Measurements from ENCODE around the gene GALNT13.

GALNT13 gene

GRCh38 chr2:153944800-153945199 is 73.1 kb downstream of the GALNT13 start:
- DNase-seq (ENCODE audit: low read depth, low spot score) = no peak

DNA sequence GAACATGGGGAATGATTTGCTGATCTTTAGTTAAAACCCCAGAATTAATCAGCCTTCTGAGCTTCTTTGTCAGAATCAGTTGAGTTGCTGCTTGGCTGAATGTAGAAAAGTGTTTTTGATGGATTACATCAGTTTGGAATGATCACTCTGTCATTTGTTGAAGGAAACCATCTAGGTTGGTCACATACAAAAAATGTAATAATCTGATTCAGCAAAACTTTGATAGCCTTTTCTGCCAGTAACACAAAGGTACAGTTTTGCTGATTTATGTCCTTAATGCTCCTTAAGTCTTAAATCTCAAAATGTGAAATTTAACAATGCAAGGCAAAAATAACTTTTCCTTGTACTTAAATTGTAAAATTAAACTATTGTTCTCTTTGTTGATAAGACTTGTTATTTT is 74.3 kb downstream of the GALNT13 start:
- no peak for DNase-seq (ENCODE audit: low read depth, low spot score)

- DNase-seq (ENCODE audit: low read depth, low spot score) = no peak
Measured at GRCh38 chr2:153953761-153954160, 82.0 kb downstream of the GALNT13 start.

- DNase-seq (ENCODE audit: low read depth, low spot score) = no peak
Measured at GRCh38 chr2:153963256-153963655, 91.5 kb downstream of the GALNT13 start.

GRCh38 chr2:153967248-153967973 is 95.7 kb downstream of the GALNT13 start:
- peak; percentile 4 for DNase-seq (ENCODE audit: low read depth, low spot score)

- DNase-seq (ENCODE audit: low read depth, low spot score) = no peak
Measured at GRCh38 chr2:153971250-153971649, 99.5 kb downstream of the GALNT13 start.

DNA sequence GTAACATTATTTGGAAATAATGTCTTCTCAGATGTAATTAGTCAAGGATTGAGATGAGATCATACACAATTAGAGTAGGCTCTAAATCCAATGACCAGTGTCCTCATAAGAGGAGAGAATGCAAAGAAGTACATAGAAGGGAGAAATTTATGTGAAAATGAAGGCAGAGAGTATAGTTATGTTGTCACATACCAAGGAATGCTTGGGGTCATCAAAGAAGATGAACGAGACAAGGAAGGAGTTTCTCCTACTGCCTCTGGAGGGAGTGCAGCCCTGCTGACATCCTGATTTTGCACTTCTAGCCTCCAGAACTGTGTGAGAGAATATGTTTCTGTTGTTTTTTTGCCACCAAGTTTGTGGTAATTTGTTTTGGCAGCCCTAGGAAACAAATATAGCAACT is 100.1 kb downstream of the GALNT13 start:
- no peak for DNase-seq (ENCODE audit: low read depth, low spot score)

DNA sequence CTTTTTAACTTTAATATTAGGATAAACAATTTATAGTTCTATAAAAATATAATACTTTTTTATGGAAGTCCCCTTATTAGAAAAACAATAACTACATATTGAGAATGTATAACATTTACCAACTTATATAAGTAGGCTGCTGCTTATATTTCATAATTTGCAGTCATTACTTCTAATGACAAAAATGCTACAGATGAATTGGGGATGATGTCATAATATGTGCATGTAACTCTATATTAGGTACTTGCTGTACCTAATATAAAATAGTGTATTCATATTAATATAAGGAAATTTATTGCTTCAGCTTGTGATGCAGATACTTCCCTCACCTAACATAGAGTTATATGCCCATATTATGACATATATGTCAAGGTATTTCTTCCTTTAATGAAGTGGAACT is 100.7 kb downstream of the GALNT13 start:
- no peak for DNase-seq (ENCODE audit: low read depth, low spot score)

GRCh38 chr2:153986488-153987229 is 114.9 kb downstream of the GALNT13 start:
- no peak for DNase-seq (ENCODE audit: low read depth, low spot score)

DNA sequence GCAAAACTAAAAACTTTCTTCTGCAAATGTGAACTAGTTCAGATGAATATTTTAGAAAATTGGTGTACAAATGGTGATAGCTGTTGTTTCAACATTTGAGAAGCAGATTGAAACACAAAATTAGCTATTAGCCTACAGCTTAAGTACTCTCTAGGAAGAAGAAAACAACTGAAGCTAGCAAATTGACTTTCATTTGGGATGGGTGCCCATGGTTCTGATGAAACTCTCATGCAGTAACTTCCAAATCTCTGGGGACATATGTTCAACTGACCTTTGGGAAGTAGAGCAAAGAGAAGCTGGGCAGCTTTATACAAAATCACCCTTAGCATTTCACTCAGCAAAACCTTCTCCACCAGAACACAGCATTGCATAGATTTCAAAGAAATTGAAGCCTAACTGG is 119.0 kb downstream of the GALNT13 start:
- DNase-seq (ENCODE audit: low read depth, low spot score) = no peak

GRCh38 chr2:154013514-154013913 is 141.8 kb downstream of the GALNT13 start:
- no peak for DNase-seq (ENCODE audit: low read depth, low spot score)

DNA sequence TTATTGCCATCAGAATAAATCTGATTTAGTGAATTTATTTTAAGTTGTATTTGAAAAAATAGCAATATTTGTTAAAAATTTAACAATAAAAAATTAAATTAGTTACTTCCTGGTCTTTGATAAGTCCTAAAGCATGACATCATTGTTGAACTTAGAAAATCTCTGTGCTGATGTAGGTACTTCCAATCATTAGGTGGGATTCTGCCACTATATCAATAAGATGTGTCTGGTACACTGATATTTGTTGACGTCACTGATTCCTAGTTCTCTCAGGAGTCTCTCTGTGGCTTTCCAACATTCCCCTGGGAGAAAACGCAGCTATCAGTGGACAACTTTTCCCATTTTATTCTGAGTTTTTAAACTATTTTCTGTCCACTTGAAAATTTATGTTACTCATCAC is 143.5 kb downstream of the GALNT13 start:
- no peak for DNase-seq (ENCODE audit: low read depth, low spot score)

- no peak for DNase-seq (ENCODE audit: low read depth, low spot score)
Measured at GRCh38 chr2:154029504-154029903, 157.8 kb downstream of the GALNT13 start.

- no peak for DNase-seq (ENCODE audit: low read depth, low spot score)
Measured at GRCh38 chr2:154032220-154032619, 160.5 kb downstream of the GALNT13 start.

DNA sequence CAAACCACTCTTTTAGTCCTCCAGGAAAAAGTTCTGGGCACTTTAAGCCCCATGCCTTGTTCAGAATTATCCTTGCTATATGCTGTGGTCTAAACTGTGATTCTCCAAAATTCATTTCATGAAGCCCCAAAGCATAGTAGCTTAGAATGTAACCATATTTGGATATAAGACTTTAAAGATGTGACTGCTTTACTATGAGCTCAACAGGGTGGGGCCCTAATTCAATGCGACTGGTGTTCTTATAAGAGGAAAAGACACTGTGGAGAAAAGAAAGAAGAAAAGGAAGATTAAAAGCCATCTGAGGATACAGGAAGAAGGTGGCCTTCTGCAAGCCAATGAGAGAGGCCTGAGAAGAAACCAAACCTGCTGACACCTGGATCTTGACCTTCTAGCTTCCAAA is 174.8 kb downstream of the GALNT13 start:
- no peak for DNase-seq (ENCODE audit: low read depth, low spot score)

GRCh38 chr2:154048905-154049304 is 177.2 kb downstream of the GALNT13 start:
- no peak for DNase-seq (ENCODE audit: low read depth, low spot score)

DNA sequence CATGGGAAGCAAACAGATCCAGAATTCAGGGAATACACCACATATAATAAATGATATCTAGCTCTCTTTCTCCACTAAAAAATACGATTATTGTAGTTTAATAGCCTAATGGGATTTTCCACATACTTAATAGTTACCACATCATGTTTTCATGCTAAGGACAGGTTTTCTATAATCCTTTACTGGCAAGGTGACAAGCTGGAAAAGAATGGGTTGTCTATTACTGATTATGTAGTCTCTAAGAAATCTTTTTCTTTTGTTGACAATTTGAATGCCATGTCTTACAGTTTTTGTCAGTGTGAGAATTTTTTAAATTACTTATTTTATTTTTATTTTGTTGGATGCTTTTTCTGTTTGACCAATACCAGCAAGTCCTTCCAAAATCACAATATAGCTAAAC is 177.8 kb downstream of the GALNT13 start:
- DNase-seq (ENCODE audit: low read depth, low spot score) = no peak

- no peak for DNase-seq (ENCODE audit: low read depth, low spot score)
Measured at GRCh38 chr2:154067124-154067523, 195.4 kb downstream of the GALNT13 start.

- DNase-seq (ENCODE audit: low read depth, low spot score) = no peak
Measured at GRCh38 chr2:154078926-154079325, 207.2 kb downstream of the GALNT13 start.

DNA sequence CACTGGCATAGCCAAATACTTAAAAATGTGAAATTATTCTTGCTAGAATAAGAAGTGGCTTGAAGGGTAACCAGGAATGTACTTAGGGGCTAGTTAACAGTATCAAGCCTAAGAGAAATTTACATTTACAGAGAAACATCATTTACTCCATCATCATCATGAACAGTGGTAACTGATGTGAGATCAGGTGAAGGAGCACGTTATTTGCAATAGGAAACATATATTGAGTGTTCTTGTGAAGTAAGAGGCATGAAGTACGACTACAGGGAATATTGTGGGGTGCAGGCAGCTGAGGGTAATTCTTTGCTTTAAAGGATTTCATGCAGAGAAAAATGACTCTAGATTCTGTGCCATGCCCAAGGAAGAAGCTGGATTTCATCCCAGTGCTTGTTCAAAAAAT is 220.8 kb downstream of the GALNT13 start:
- no peak for DNase-seq (ENCODE audit: low read depth, low spot score)

- no peak for DNase-seq (ENCODE audit: low read depth, low spot score)
Measured at GRCh38 chr2:154093856-154094255, 222.1 kb downstream of the GALNT13 start.

DNA sequence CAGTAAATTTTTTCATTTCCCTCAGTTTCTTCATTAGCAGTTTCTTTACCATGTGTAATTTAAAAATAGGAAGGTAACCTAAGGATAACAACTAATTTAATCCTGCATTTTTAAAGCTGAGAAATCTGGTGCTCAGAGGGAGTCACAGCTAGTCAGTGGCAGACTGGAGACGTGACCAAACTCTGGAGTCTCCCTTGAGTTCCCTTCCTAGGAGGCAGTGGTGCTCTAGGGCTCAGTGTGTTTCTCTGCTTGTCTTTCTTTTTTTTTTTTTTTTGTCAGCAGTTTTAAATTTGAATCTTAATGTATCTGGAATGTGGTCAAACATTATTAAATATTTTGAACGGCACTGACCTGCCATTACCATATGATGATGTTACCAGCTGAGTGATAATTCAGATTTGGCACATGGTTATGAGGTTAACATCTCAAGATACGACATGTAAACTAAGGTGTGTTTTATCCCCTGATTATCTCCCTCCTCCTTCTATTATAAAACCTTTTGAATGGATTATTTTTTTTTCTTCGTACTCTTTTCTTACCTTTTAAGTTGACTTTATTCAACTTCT is 226.2 kb downstream of the GALNT13 start:
- no peak for DNase-seq (ENCODE audit: low read depth, low spot score)

GRCh38 chr2:154120706-154121105 is 249.0 kb downstream of the GALNT13 start:
- no peak for DNase-seq (ENCODE audit: low read depth, low spot score)

Data from ELF-1 (cell line).